ENCODE data around the gene PPFIBP1.
"Not testable (repeated sequence)": the region's sequence is repeated elsewhere in the genome, so short reads cannot be mapped to it uniquely, and the experiment has no call there.

PPFIBP1 gene

DNA sequence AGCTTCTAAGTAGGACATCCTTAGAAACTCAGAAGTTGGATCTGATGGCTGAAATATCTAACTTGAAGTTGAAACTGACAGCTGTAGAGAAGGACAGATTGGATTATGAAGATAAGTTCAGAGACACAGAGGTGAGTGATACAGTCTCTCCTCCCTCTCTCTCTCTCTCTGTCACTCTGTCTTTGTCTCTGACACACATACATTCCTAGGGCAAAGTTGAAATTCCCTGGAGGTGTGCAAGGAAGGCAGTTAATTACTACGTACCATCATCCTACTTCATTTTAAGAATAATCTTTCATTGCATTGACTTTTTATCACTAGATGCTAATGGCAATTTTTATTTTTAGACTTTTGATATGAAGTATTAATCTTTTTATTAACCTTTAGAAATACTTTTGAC is 126.0 kb downstream of the PPFIBP1 start:
- Histone ChIP-seq H3K27me3 (replicated peaks in 2 of 5; ENCODE audit: control insufficient read depth in 4 of 5, insufficient read depth in 5 of 5, low read length in 4 of 5) (no peaks in the 10 kb centered on the region), H3K27ac (ENCODE audit: insufficient read depth in 1 of 2, low read depth in 1 of 2, low read length in 2 of 2, poor library complexity in 1 of 2, severe bottlenecking in 2 of 2) (no peak overlapping the region), H3K4me3 (ENCODE audit: control insufficient read depth in 1 of 7, extremely low read depth in 1 of 7, insufficient read depth in 4 of 7, low read depth in 2 of 7, low read length in 6 of 7) (no peak overlapping the region), H3K4me1 (ENCODE audit: control extremely low read depth in 1 of 4, control insufficient read depth in 4 of 4, insufficient read depth in 4 of 4, low read length in 3 of 4) (peaks cover 0 to 3% (median 0%) of the 10 kb centered on the region in 4 experiments), H3K9me3 (ENCODE audit: control extremely low read depth in 1 of 5, control insufficient read depth in 4 of 5, insufficient read depth in 2 of 5, low read depth in 1 of 5, low read length in 4 of 5) (no peaks in the 10 kb centered on the region), H3K36me3 (ENCODE audit: control insufficient read depth in 4 of 4, insufficient read depth in 4 of 4, low read length in 3 of 4) (peaks cover 0 to 10% (median 2%) of the 10 kb centered on the region in 4 experiments)
- ChIA-PET CTCF (interaction anchor here (1.2 to 1.9 kb wide), 4 partner anchors 8 to 225 kb away, joined by 3 to 6 read pairs (median 4); no protein-coding TSS in a partner anchor), POLR2A (no interaction called here)
- no peak for DNase-seq
- no CpG with 5 or more reads among the region's 1 CpG for WGBS (ENCODE audit: insufficient coverage)

DNA sequence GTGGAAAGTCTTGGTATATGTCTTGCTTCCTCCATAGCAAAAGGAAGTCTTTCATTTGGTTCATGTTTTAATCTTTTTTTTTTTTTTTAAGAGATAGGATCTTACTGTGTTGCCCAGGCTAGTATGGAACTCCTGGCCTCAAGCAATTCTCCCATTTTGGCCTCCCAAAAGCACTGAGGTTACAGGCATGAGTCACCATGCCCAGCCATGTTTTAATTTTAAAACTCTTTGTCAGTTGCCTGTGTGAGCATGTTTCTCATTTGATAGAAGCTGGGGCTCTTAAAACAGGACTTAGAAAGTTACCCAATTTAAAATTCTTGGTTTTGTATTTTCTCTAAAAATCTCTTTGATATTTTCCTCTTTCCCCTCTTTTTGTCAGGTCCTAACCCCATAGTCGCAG is 127.2 kb downstream of the PPFIBP1 start:
- Histone ChIP-seq H3K27ac (ENCODE audit: insufficient read depth in 1 of 2, low read depth in 1 of 2, low read length in 2 of 2, poor library complexity in 1 of 2, severe bottlenecking in 2 of 2) (no peak overlapping the region), H3K4me1 (ENCODE audit: control extremely low read depth in 1 of 4, control insufficient read depth in 4 of 4, insufficient read depth in 4 of 4, low read length in 3 of 4) (peaks cover 0 to 3% (median 0%) of the 10 kb centered on the region in 4 experiments), H3K27me3 (replicated peaks in 2 of 5; ENCODE audit: control insufficient read depth in 4 of 5, insufficient read depth in 5 of 5, low read length in 4 of 5) (no peaks in the 10 kb centered on the region), H3K9me3 (ENCODE audit: control extremely low read depth in 1 of 5, control insufficient read depth in 4 of 5, insufficient read depth in 2 of 5, low read depth in 1 of 5, low read length in 4 of 5) (no peaks in the 10 kb centered on the region), H3K4me3 (ENCODE audit: control insufficient read depth in 1 of 7, extremely low read depth in 1 of 7, insufficient read depth in 4 of 7, low read depth in 2 of 7, low read length in 6 of 7) (no peak overlapping the region), H3K36me3 (ENCODE audit: control insufficient read depth in 4 of 4, insufficient read depth in 4 of 4, low read length in 3 of 4) (peaks cover 0 to 6% (median 1%) of the 10 kb centered on the region in 4 experiments)
- WGBS (ENCODE audit: insufficient coverage): no CpG with 5 or more reads among the region's 1 CpG
- ChIA-PET POLR2A (interaction anchor here (0.6 kb wide), 2 partner anchors 16 to 216 kb away, joined by 3 read pairs; no protein-coding TSS in a partner anchor), CTCF (interaction anchor here (1.4 to 1.9 kb wide), 3 partner anchors 9 to 227 kb away, joined by 3 to 6 read pairs (median 4); no protein-coding TSS in a partner anchor)
- DNase-seq: peak in 1 of 3 donors; percentile 12

DNA sequence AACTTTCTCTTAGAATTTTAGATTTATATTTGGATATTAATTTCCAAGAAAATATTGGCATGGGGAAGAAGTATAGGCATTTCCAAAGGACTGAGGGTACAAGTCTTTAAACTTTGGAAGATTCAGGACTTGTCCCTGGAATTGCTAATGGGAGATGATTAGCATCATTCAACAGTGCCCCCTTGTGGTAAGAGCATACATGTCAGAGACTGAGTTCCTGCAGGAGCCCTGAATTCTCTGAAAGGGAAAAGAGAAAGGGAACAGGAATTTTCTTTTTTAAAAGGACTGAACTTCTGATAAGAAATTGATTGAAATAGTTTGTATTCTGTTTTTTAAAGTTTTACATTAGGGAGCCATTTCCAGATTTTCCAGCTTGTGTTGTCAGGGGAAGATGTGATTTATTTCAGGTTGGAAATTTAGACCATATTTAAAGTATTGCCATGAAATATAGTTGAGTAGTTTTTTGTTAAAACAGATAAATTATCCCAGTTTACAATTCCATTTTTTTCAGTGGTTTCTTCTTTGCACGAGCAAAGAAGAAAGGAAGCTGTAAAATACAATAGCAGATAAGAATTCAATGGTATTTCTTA is 128.3 kb downstream of the PPFIBP1 start:
- no peaks in the 10 kb centered on the region for H3K9me3 ChIP-seq (ENCODE audit: control extremely low read depth in 1 of 5, control insufficient read depth in 4 of 5, insufficient read depth in 2 of 5, low read depth in 1 of 5, low read length in 4 of 5)
- no peak overlapping the region for H3K27ac ChIP-seq (ENCODE audit: insufficient read depth in 1 of 2, low read depth in 1 of 2, low read length in 2 of 2, poor library complexity in 1 of 2, severe bottlenecking in 2 of 2)
- peaks cover 0 to 10% (median under 1%) of the 10 kb centered on the region in 4 experiments for H3K36me3 ChIP-seq (ENCODE audit: control insufficient read depth in 4 of 4, insufficient read depth in 4 of 4, low read length in 3 of 4)
- peak; percentile 49 to 62 (median 54) for DNase-seq
- peaks cover 0 to 3% (median 0%) of the 10 kb centered on the region in 4 experiments for H3K4me1 ChIP-seq (ENCODE audit: control extremely low read depth in 1 of 4, control insufficient read depth in 4 of 4, insufficient read depth in 4 of 4, low read length in 3 of 4)
- ChIA-PET POLR2A (no interaction called here), CTCF (interaction anchor here (0.9 to 1.8 kb wide), 9 partner anchors 8 to 267 kb away, joined by 3 to 8 read pairs (median 4); no protein-coding TSS in a partner anchor)
- no peak overlapping the region for H3K4me3 ChIP-seq (ENCODE audit: control insufficient read depth in 1 of 7, extremely low read depth in 1 of 7, insufficient read depth in 4 of 7, low read depth in 2 of 7, low read length in 6 of 7)
- H3K27me3 ChIP-seq (replicated peaks in 2 of 5; ENCODE audit: control insufficient read depth in 4 of 5, insufficient read depth in 5 of 5, low read length in 4 of 5): no peaks in the 10 kb centered on the region
- WGBS (ENCODE audit: insufficient coverage): no CpG with 5 or more reads among the region's 1 CpG

DNA sequence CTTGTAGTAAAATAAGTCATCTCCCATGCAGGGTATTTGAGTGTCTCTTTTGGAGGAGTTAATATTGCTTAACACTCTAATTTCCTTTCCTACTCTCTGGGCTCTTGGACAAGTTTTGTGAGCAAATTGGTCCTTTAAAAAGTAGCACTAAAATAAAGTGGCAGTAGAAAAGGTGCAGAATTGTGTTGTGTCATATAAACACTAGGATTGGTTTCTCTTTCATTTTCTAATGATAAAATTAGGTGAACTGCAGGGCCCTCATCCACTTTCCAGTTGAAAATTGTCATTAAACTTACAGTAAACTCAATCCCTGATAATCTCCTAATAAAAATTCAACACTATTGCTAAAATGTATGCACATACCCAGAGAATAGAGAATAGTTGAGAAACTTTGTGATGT is 129.7 kb downstream of the PPFIBP1 start:
- Histone ChIP-seq H3K27me3 (replicated peaks in 2 of 5; ENCODE audit: control insufficient read depth in 4 of 5, insufficient read depth in 5 of 5, low read length in 4 of 5) (no peaks in the 10 kb centered on the region), H3K4me3 (ENCODE audit: control insufficient read depth in 1 of 7, extremely low read depth in 1 of 7, insufficient read depth in 4 of 7, low read depth in 2 of 7, low read length in 6 of 7) (peak overlapping the region in 1 of 7 experiments; percentile 54), H3K36me3 (ENCODE audit: control insufficient read depth in 4 of 4, insufficient read depth in 4 of 4, low read length in 3 of 4) (peaks cover 4 to 20% (median 5%) of the 10 kb centered on the region in 4 experiments), H3K4me1 (ENCODE audit: control extremely low read depth in 1 of 4, control insufficient read depth in 4 of 4, insufficient read depth in 4 of 4, low read length in 3 of 4) (peaks cover 0 to 3% (median 0%) of the 10 kb centered on the region in 4 experiments), H3K27ac (ENCODE audit: insufficient read depth in 1 of 2, low read depth in 1 of 2, low read length in 2 of 2, poor library complexity in 1 of 2, severe bottlenecking in 2 of 2) (no peak overlapping the region), H3K9me3 (ENCODE audit: control extremely low read depth in 1 of 5, control insufficient read depth in 4 of 5, insufficient read depth in 2 of 5, low read depth in 1 of 5, low read length in 4 of 5) (no peaks in the 10 kb centered on the region)
- ChIA-PET POLR2A (no interaction called here), CTCF (interaction anchor here (1.3 to 1.8 kb wide), 2 partner anchors 123 to 219 kb away, joined by 4 read pairs; no protein-coding TSS in a partner anchor)
- peak in 2 of 3 donors; percentile 21 to 33 for DNase-seq

DNA sequence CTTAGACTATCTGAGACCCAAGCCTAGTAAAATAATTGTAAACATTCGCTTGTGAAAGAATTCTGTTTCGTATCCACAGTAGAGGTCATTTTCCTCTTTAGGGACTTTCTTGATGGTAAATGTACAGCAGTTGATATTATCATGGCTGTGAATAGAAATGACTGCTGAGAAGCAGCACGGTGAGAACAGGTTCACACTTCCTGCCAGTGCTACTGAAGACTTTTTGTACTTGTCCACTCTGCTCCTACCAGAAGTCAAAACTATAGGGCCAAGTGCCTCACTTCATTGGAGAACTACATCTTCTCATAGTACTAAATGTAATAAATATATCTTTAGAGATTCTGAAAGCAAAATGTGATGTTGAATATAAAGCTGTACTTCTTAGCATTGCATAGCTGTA is 131.5 kb downstream of the PPFIBP1 start:
- H3K27ac ChIP-seq (ENCODE audit: insufficient read depth in 1 of 2, low read depth in 1 of 2, low read length in 2 of 2, poor library complexity in 1 of 2, severe bottlenecking in 2 of 2); H3K4me1 ChIP-seq (ENCODE audit: control extremely low read depth in 1 of 4, control insufficient read depth in 4 of 4, insufficient read depth in 4 of 4, low read length in 3 of 4); H3K9me3 ChIP-seq (ENCODE audit: control extremely low read depth in 1 of 5, control insufficient read depth in 4 of 5, insufficient read depth in 2 of 5, low read depth in 1 of 5, low read length in 4 of 5); POLR2A ChIA-PET; DNase-seq; H3K27me3 ChIP-seq (replicated peaks in 2 of 5; ENCODE audit: control insufficient read depth in 4 of 5, insufficient read depth in 5 of 5, low read length in 4 of 5); H3K4me3 ChIP-seq (ENCODE audit: control insufficient read depth in 1 of 7, extremely low read depth in 1 of 7, insufficient read depth in 4 of 7, low read depth in 2 of 7, low read length in 6 of 7): not testable (repeated sequence)
- peaks cover 4 to 16% (median 6%) of the 10 kb centered on the region in 4 experiments for H3K36me3 ChIP-seq (ENCODE audit: control insufficient read depth in 4 of 4, insufficient read depth in 4 of 4, low read length in 3 of 4)
- CTCF ChIA-PET: interaction anchor here (1.6 kb wide), 2 partner anchors 11 to 14 kb away, joined by 4 read pairs; no protein-coding TSS in a partner anchor
- 100% methylated on average over 2 of the region's 3 CpGs for WGBS (ENCODE audit: insufficient coverage)

DNA sequence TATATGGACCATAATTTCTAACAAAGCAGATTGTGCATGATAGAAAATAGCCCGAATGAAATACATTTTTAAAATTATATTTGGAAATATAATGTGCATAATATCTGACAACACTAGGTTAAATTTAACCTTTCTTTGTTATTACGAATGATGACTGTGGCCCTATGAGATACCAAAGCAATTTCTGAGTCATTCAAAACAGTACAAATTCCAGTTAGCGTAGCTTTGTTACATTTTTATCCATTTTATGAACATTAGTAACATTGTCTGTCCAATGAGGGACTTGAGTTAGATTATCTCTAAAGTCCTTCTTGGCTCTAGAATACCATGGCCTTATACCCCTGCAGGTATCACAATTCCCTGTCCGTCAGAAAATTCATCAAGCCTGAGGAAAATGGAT is 133.3 kb downstream of the PPFIBP1 start:
- no peak overlapping the region for H3K27ac ChIP-seq (ENCODE audit: insufficient read depth in 1 of 2, low read depth in 1 of 2, low read length in 2 of 2, poor library complexity in 1 of 2, severe bottlenecking in 2 of 2)

DNA sequence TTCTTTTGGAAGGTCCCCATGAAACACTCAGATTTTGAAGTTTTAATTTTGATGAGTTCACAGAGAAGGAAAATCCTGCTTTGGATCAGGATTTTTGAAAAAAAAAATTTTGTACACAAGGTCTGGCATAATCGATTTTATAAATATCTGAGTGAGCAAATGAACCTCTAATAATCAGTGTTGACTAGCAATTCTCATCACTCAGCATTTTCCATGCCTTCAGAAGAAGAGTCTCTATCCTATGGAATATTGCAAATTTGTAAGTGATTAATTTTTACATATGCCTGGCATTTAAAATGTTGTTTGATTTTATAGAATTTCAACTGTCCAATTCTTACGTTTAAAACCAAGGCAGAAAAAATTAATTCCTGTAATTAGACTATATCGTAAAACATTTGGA is 141.7 kb downstream of the PPFIBP1 start:
- H3K27me3 ChIP-seq (replicated peaks in 2 of 5; ENCODE audit: control insufficient read depth in 4 of 5, insufficient read depth in 5 of 5, low read length in 4 of 5): no peaks in the 10 kb centered on the region
- no peak for DNase-seq
- H3K4me1 ChIP-seq (ENCODE audit: control extremely low read depth in 1 of 4, control insufficient read depth in 4 of 4, insufficient read depth in 4 of 4, low read length in 3 of 4): no peaks in the 10 kb centered on the region
- no peak overlapping the region for H3K4me3 ChIP-seq (ENCODE audit: control insufficient read depth in 1 of 7, extremely low read depth in 1 of 7, insufficient read depth in 4 of 7, low read depth in 2 of 7, low read length in 6 of 7)
- ChIA-PET CTCF (no interaction called here), POLR2A (no interaction called here)
- peaks cover 0 to 39% (median 22%) of the 10 kb centered on the region in 4 experiments for H3K36me3 ChIP-seq (ENCODE audit: control insufficient read depth in 4 of 4, insufficient read depth in 4 of 4, low read length in 3 of 4)
- WGBS (ENCODE audit: insufficient coverage): 100% methylated on average over 1 of the region's 3 CpGs
- H3K27ac ChIP-seq (ENCODE audit: insufficient read depth in 1 of 2, low read depth in 1 of 2, low read length in 2 of 2, poor library complexity in 1 of 2, severe bottlenecking in 2 of 2): no peak overlapping the region
- H3K9me3 ChIP-seq (ENCODE audit: control extremely low read depth in 1 of 5, control insufficient read depth in 4 of 5, insufficient read depth in 2 of 5, low read depth in 1 of 5, low read length in 4 of 5): no peaks in the 10 kb centered on the region

More for the DNA sequence above, 133.3 kb downstream of the PPFIBP1 start:
- Histone ChIP-seq H3K4me1 (ENCODE audit: control extremely low read depth in 1 of 4, control insufficient read depth in 4 of 4, insufficient read depth in 4 of 4, low read length in 3 of 4) (peaks cover 0 to 3% (median 0%) of the 10 kb centered on the region in 4 experiments), H3K27me3 (replicated peaks in 2 of 5; ENCODE audit: control insufficient read depth in 4 of 5, insufficient read depth in 5 of 5, low read length in 4 of 5) (no peaks in the 10 kb centered on the region), H3K4me3 (ENCODE audit: control insufficient read depth in 1 of 7, extremely low read depth in 1 of 7, insufficient read depth in 4 of 7, low read depth in 2 of 7, low read length in 6 of 7) (no peak overlapping the region), H3K9me3 (ENCODE audit: control extremely low read depth in 1 of 5, control insufficient read depth in 4 of 5, insufficient read depth in 2 of 5, low read depth in 1 of 5, low read length in 4 of 5) (no peaks in the 10 kb centered on the region), H3K36me3 (ENCODE audit: control insufficient read depth in 4 of 4, insufficient read depth in 4 of 4, low read length in 3 of 4) (peaks cover 4 to 24% (median 9%) of the 10 kb centered on the region in 4 experiments)
- no peak for DNase-seq
- CTCF ChIA-PET: no interaction called here
- POLR2A ChIA-PET: interaction anchor here (0.5 to 0.6 kb wide), 2 partner anchors 94 to 226 kb away, joined by 3 to 7 read pairs; no protein-coding TSS in a partner anchor
- WGBS (ENCODE audit: insufficient coverage): 100% methylated on average over 1 of the region's 4 CpGs

All from common myeloid progenitor, CD34-positive (primary cell).